H1 (cell line): ENCODE results near the gene FGD5. TPM values are rescaled to one million over a fixed set of nuclear protein-coding genes. Genes with fewer than 3 reads are reported as not detected.

Source experiments
- CTCF ChIA-PET: fragments of 300-600 bp; sonication (Branson Sonifier 250); formaldehyde crosslinking; loops from one replicate; lab custom pipeline; 2021; ENCODE audit not compliant: partially characterized antibody; lab: Charles Lee
- POLR2A ChIA-PET: fragments of 300-600 bp; sonication (Branson Sonifier 250); formaldehyde crosslinking; loops from one replicate; lab custom pipeline; 2021; ENCODE audit warnings: inconsistent platforms; ENCODE audit not compliant: partially characterized antibody; lab: Charles Lee
- DNase-seq, 2 experiments: peaks; one replicate each; pipeline versions ENCODE4 v3.0.0 to v3.0.0-alpha.2; 2010 to 2022; ENCODE audit warnings: low spot score in 2 of 2, low read depth in 1 of 2, mixed read lengths in 1 of 2
- FAIRE-seq: peaks from 2 replicates; lab custom pipeline; 2011; peaks lifted over from hg19 to GRCh38; lab: Jason Lieb, UNC
- H2AFZ ChIP-seq: 2 replicates; pipeline ENCODE4 v1.8.1; 2012; ENCODE audit warnings: low read length, inconsistent platforms
- H2AK5ac ChIP-seq: 2 replicates; pipeline ENCODE4 v1.6.1; 2013; ENCODE audit warnings: low read depth, low read length
- H2BK120ac ChIP-seq: replicated peaks from 2 replicates; pipeline ENCODE3; 2013; ENCODE audit warnings: low read depth, low read length, inconsistent platforms
- H2BK12ac ChIP-seq: 2 replicates; pipeline ENCODE4 v1.6.1; 2013; ENCODE audit warnings: low read depth, low read length
- H2BK15ac ChIP-seq: 2 replicates; pipeline ENCODE4 v1.6.1; 2013; ENCODE audit warnings: low read length
- H2BK20ac ChIP-seq: 2 replicates; pipeline ENCODE4 v1.6.1; 2013; ENCODE audit warnings: low read length
- H2BK5ac ChIP-seq: 2 replicates; pipeline ENCODE4 v1.6.1; 2013; ENCODE audit warnings: low read depth, low read length
- H3K14ac ChIP-seq: 2 replicates; pipeline ENCODE4 v1.6.1; 2013; ENCODE audit warnings: inconsistent platforms; ENCODE audit not compliant: insufficient read length
- H3K18ac ChIP-seq: 2 replicates; pipeline ENCODE4 v1.6.1; 2013; ENCODE audit warnings: low read length; ENCODE audit errors: extremely low read depth
- H3K23ac ChIP-seq: 2 replicates; pipeline ENCODE4 v1.6.1; 2013; ENCODE audit warnings: inconsistent platforms; ENCODE audit not compliant: insufficient read length
- H3K23me2 ChIP-seq: 2 replicates; pipeline ENCODE4 v1.6.1; 2013; ENCODE audit warnings: low read depth, low read length
- H3K27ac ChIP-seq: 2 replicates; pipeline ENCODE4 v1.6.1; 2011; ENCODE audit warnings: low read depth, low read length, inconsistent platforms
- H3K27me3 ChIP-seq, 4 experiments: replicated peaks in 1 of 4; 1 replicate in 1 of 4; 2 replicates in 3 of 4; pipeline versions ENCODE4 v1.6.1 to v1.8.1; 2011 to 2013; ENCODE audit warnings: low read length in 3 of 4, mild to moderate bottlenecking in 3 of 4, inconsistent platforms in 2 of 4, mixed read lengths in 2 of 4, moderate library complexity in 1 of 4; ENCODE audit not compliant: control insufficient read depth in 3 of 4, insufficient read depth in 3 of 4; ENCODE audit errors: extremely low read depth in 1 of 4
- H3K36me3 ChIP-seq, 4 experiments: 2 replicates each; pipeline versions ENCODE4 v1.6.1 to v1.8.1; 2011 to 2013; ENCODE audit warnings: mild to moderate bottlenecking in 4 of 4, low read length in 3 of 4, moderate library complexity in 2 of 4, control low read depth in 1 of 4, inconsistent platforms in 1 of 4; ENCODE audit not compliant: insufficient read depth in 4 of 4, control insufficient read depth in 2 of 4
- H3K4ac ChIP-seq: replicated peaks from 2 replicates; pipeline ENCODE3; 2013; ENCODE audit warnings: low read length, low read depth, mixed read lengths, inconsistent platforms; ENCODE audit not compliant: insufficient read length
- H3K4me1 ChIP-seq, 4 experiments: replicated peaks in 1 of 4; 1 replicate in 1 of 4; 2 replicates in 3 of 4; pipeline versions ENCODE4 v1.6.1 to v1.8.1; 2011 to 2013; ENCODE audit warnings: low read length in 3 of 4, inconsistent platforms in 2 of 4, mixed read lengths in 1 of 4; ENCODE audit not compliant: insufficient read depth in 4 of 4, control insufficient read depth in 3 of 4
- H3K4me2 ChIP-seq, 2 experiments: 2 replicates each; pipeline versions ENCODE4 v1.6.1 to v1.8.1; 2011 to 2013; ENCODE audit warnings: low read depth in 2 of 2, low read length in 2 of 2, control low read depth in 1 of 2, inconsistent platforms in 1 of 2, mild to moderate bottlenecking in 1 of 2; ENCODE audit not compliant: insufficient read depth in 1 of 2
- H3K4me3 ChIP-seq, 4 experiments: fragments of 200-600, 300-600 bp in 1 of 4; sonication (generic), shearing (Covaris generic), sonication (Bioruptor Twin) in 1 of 4; 2 replicates each; pipeline versions ENCODE4 v1.5.1 to v1.8.1; 2011 to 2016; ENCODE audit warnings: low read length in 4 of 4, low read depth in 3 of 4, control low read depth in 2 of 4, inconsistent platforms in 2 of 4, mild to moderate bottlenecking in 2 of 4, mixed read lengths in 1 of 4, moderate library complexity in 1 of 4; ENCODE audit not compliant: insufficient read depth in 2 of 4; ENCODE audit errors: extremely low read depth in 1 of 4
- H3K56ac ChIP-seq: replicated peaks from 2 replicates; pipeline ENCODE3; 2013; ENCODE audit warnings: low read depth, mild to moderate bottlenecking, mixed read lengths, low read length, inconsistent platforms; ENCODE audit not compliant: insufficient read length
- H3K79me1 ChIP-seq: 2 replicates; pipeline ENCODE4 v1.6.1; 2013; ENCODE audit warnings: low read depth, low read length, control low read depth
- H3K79me2 ChIP-seq, 2 experiments: 2 replicates each; pipeline versions ENCODE4 v1.6.1 to v1.8.1; 2012 to 2013; ENCODE audit warnings: low read length in 2 of 2, mild to moderate bottlenecking in 2 of 2, inconsistent platforms in 1 of 2; ENCODE audit not compliant: insufficient read depth in 2 of 2, control insufficient read depth in 1 of 2
- H3K9ac ChIP-seq, 4 experiments: replicated peaks in 1 of 4; 1 replicate in 1 of 4; 2 replicates in 3 of 4; pipeline versions ENCODE4 v1.6.1 to v1.8.1; 2011 to 2013; ENCODE audit warnings: low read depth in 3 of 4, low read length in 3 of 4, control low read depth in 2 of 4, mild to moderate bottlenecking in 2 of 4, moderate library complexity in 2 of 4, inconsistent platforms in 1 of 4; ENCODE audit errors: extremely low read depth in 1 of 4
- H3K9me3 ChIP-seq, 2 experiments: 2 replicates each; pipeline versions ENCODE4 v1.6.1 to v1.8.1; 2012 to 2013; ENCODE audit warnings: mild to moderate bottlenecking in 2 of 2, moderate library complexity in 2 of 2, control low read depth in 1 of 2, inconsistent platforms in 1 of 2, low read depth in 1 of 2, low read length in 1 of 2, mixed read lengths in 1 of 2; ENCODE audit not compliant: insufficient read depth in 2 of 2
- H4K20me1 ChIP-seq, 2 experiments: replicated peaks in 1 of 2; 2 replicates each; pipeline versions ENCODE3 to v1.8.1; 2011 to 2013; ENCODE audit warnings: inconsistent platforms in 2 of 2, low read length in 2 of 2, mild to moderate bottlenecking in 1 of 2; ENCODE audit not compliant: insufficient read depth in 2 of 2, control insufficient read depth in 1 of 2
- H4K5ac ChIP-seq: 2 replicates; pipeline ENCODE4 v1.6.1; 2013; ENCODE audit warnings: low read length, low read depth, mixed read lengths, inconsistent platforms; ENCODE audit not compliant: insufficient read length
- H4K8ac ChIP-seq: 2 replicates; pipeline ENCODE4 v1.8.0; 2013; ENCODE audit warnings: mild to moderate bottlenecking, moderate library complexity, low read length, inconsistent platforms; ENCODE audit not compliant: insufficient read depth; ENCODE audit errors: extremely low read depth
- H4K91ac ChIP-seq: replicated peaks from 2 replicates; pipeline ENCODE3; 2013; ENCODE audit warnings: low read length, mixed read lengths, inconsistent platforms; ENCODE audit not compliant: insufficient read length
- ASH2L ChIP-seq: fragments of 200-600, 300-600 bp; sonication (generic); IDR thresholded peaks from one replicate; pipeline ENCODE4 v1.7.1; 2017; ENCODE audit warnings: low read length
- HDAC6 ChIP-seq: IDR thresholded peaks from one replicate; pipeline ENCODE4 v1.7.1; 2012; ENCODE audit warnings: low read depth, mild to moderate bottlenecking, inconsistent platforms, low read length, moderate library complexity
- KDM4A ChIP-seq: IDR thresholded peaks from one replicate; pipeline ENCODE4 v1.7.1; 2012; ENCODE audit warnings: low read depth, mild to moderate bottlenecking, moderate library complexity, low read length, inconsistent platforms; ENCODE audit not compliant: severe bottlenecking
- POLR2A ChIP-seq, 2 experiments: IDR thresholded peaks; 1 replicate in 1 of 2; 2 replicates in 1 of 2; pipeline ENCODE4 v1.6.1; 2011; ENCODE audit warnings: low read depth in 2 of 2, low read length in 2 of 2, mild to moderate bottlenecking in 2 of 2; ENCODE audit errors: control extremely low read depth in 1 of 2
- RAD21 ChIP-seq, 2 experiments: IDR thresholded peaks in 1 of 2; conservative IDR thresholded peaks in 1 of 2; 2 replicates each; pipeline ENCODE4 v1.6.1; 2011; ENCODE audit warnings: low read depth in 2 of 2, low read length in 2 of 2, improper control_type of control experiment in 1 of 2, inconsistent platforms in 1 of 2, mild to moderate bottlenecking in 1 of 2, moderate library complexity in 1 of 2
- SIX5 ChIP-seq: IDR thresholded peaks from 2 replicates; pipeline ENCODE4 v1.6.1; 2011; ENCODE audit warnings: mild to moderate bottlenecking, low read depth, low read length
- SP1 ChIP-seq: IDR thresholded peaks from 2 replicates; pipeline ENCODE4 v1.6.1; 2011; ENCODE audit warnings: low read depth, low read length
- SP2 ChIP-seq: IDR thresholded peaks from 2 replicates; pipeline ENCODE4 v1.6.1; 2012; ENCODE audit warnings: mild to moderate bottlenecking, low read length, inconsistent platforms
- SP4 ChIP-seq: IDR thresholded peaks from 2 replicates; pipeline ENCODE4 v1.6.1; 2012; ENCODE audit warnings: low read length, inconsistent platforms
- ZNF274 ChIP-seq: IDR thresholded peaks from 2 replicates; pipeline ENCODE4 v1.7.0; 2012; ENCODE audit warnings: low read length, borderline replicate concordance; ENCODE audit errors: extremely low read depth
- WGBS, 2 experiments: shearing (Covaris generic) in 1 of 2; methylation state at CpG; one replicate each; pipeline versions ENCODE4 v1.1.6 to v1.1.7; 2013 to 2015; ENCODE audit warnings: low lambda C conversion rate in 2 of 2, mixed read lengths in 2 of 2, inconsistent platforms in 1 of 2, low coverage in 1 of 2, missing lambda C conversion rate in 1 of 2; ENCODE audit not compliant: insufficient replicate concordance in 2 of 2, insufficient coverage in 1 of 2, insufficient read length in 1 of 2; ENCODE audit errors: extremely low coverage in 1 of 2, missing lambda C conversion rate in 1 of 2; 5-methylcytosine and 5-hydroxymethylcytosine counted together
- polyA plus RNA-seq, 7 experiments: library from polyadenylated mRNA; depleted of rRNA in 3 of 7; stranded (reverse) in 5 of 7; unstranded in 2 of 7; fragments of >200 nt in 5 of 7; fragments of 200-250 nt in 2 of 7; gene quantifications; 1 replicate in 5 of 7; 2 replicates in 1 of 7; 4 replicates in 1 of 7; pipeline versions ENCODE4 v1.2.1 to v1.2.3, GENCODE V29; 2011 to 2013; ENCODE audit warnings: missing spikeins in 2 of 7, mixed read lengths in 2 of 7
- total RNA-seq: library from RNA; stranded (reverse); fragmentation: NEBNext Ultra II Directional; extraction: Animal tissue kit (Norgen Biotek cat#: 25700); gene quantifications from 2 replicates; pipeline ENCODE4 v1.2.1, GENCODE V29; 2021
- TF ChIP-seq, protein P1 (sequence below): IDR thresholded peaks from 2 replicates; pipeline ENCODE4 v1.6.1; 2012; ENCODE audit warnings: low read length, inconsistent platforms

The FGD5 gene
- total and polyA plus RNA-seq, 2 of the 8 experiments (the other 6 are each of a cell fraction or from before 2014, with no cell fraction given) = 4.7 to 14.3 TPM

DNA sequence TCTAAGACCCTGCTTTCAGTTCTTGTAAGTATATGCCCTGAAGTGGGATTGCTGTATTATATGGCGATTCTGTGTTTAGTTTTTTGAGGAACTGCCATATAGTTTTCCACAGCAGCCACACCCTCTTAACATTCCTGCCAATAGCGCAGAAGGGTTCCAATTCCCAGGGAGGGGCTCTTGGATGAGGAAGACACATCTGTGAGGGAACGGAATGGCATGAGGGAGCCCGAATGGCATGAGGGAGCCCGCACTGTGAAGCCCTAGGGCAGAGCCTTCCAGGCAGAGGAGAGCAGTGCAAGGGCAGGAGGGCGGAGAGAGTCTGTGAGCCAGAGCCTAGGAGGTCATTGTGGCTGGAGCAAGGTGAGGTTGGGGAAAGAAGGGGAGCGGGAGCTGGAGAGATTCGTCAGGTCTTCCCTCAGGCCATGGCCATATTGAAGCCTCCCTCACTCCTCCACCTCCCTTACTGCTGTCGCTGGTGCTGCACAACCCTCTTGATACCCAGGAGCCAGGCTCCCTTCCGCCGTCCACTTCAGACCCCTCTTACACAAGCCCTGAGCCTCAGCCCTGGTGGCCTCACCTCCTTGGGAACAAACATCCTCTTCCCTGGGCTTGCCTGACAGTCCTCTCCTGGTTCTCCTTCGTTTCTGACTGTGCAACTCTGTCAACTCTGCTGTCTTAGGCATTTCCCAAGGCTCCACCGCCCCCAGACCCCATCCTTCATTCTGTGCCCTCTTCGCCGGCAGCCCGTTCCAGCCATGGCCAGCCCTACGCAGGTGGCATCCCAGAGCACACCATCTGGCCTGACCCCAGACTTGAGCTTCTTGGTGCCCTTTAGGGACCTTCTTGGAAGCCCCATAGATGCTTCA, 51.4 kb downstream of the FGD5 start:
- Histone ChIP-seq H2BK120ac (no peak overlapping the region), H3K4me1 (peaks cover 0 to 2% (median 0%) of the 10 kb centered on the region in 4 experiments; a peak in 2 of 7 replicates), H4K20me1 (no peaks in the 10 kb centered on the region), H3K14ac (no peak overlapping the region), H2BK20ac (no peak overlapping the region), H3K27me3 (no peaks in the 10 kb centered on the region), H3K9me3 (no peaks in the 10 kb centered on the region), H3K4me2 (no peak overlapping the region), H4K91ac (no peak overlapping the region), H3K23me2 (no peaks in the 10 kb centered on the region), H2AFZ (no peak overlapping the region), H3K4me3 (no peak overlapping the region), H2BK15ac (no peak overlapping the region), H3K9ac (no peak overlapping the region), H2BK5ac (no peak overlapping the region), H3K56ac (no peak overlapping the region), H3K27ac (no peak overlapping the region), H3K79me2 (no peaks in the 10 kb centered on the region), H3K18ac (no peak overlapping the region), H3K36me3 (no peaks in the 10 kb centered on the region), H3K23ac (no peak overlapping the region), H3K4ac (no peak overlapping the region), H3K79me1 (no peaks in the 10 kb centered on the region; the same call in none of the 2 replicates), H2BK12ac (no peak overlapping the region), H4K8ac (no peak overlapping the region), H4K5ac (no peak overlapping the region), H2AK5ac (no peak overlapping the region)
- ChIA-PET CTCF (interaction anchor here (1.0 to 2.3 kb wide), 3 partner anchors 12 to 43 kb away, joined by 3 to 8 read pairs (median 3); no protein-coding TSS in a partner anchor), POLR2A (no interaction called here)
- no peak for DNase-seq
- FAIRE-seq = no peak
- 79% methylated on average over 15 of the region's 17 CpGs; no CpG with 5 or more reads in 1 of the 2 experiments for WGBS, 2 experiments
- TF ChIP-seq, protein P1, sequence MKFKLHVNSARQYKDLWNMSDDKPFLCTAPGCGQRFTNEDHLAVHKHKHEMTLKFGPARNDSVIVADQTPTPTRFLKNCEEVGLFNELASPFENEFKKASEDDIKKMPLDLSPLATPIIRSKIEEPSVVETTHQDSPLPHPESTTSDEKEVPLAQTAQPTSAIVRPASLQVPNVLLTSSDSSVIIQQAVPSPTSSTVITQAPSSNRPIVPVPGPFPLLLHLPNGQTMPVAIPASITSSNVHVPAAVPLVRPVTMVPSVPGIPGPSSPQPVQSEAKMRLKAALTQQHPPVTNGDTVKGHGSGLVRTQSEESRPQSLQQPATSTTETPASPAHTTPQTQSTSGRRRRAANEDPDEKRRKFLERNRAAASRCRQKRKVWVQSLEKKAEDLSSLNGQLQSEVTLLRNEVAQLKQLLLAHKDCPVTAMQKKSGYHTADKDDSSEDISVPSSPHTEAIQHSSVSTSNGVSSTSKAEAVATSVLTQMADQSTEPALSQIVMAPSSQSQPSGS = no peak
- TF ChIP-seq RAD21 (IDR thresholded peaks at IDR 0.05 in 1 of 2, conservative IDR thresholded peaks at IDR 0.05 in 1 of 2; ENCODE audit: low read depth in 2 of 2, low read length in 2 of 2) = no peak
- TF ChIP-seq ASH2L = no peak
- TF ChIP-seq ZNF274 = no peak
- no peak for TF ChIP-seq SP4
- TF ChIP-seq SIX5 = no peak
- TF ChIP-seq HDAC6 = no peak
- no peak for TF ChIP-seq KDM4A
- TF ChIP-seq POLR2A (IDR thresholded peaks at IDR 0.05; ENCODE audit: control extremely low read depth in 1 of 2, low read depth in 2 of 2, low read length in 2 of 2) = no peak
- TF ChIP-seq SP2 = no peak
- TF ChIP-seq SP1 = no peak
